ENCODE data around the gene B3GNT4. TPM values are rescaled to one million over a fixed set of nuclear protein-coding genes. Genes with fewer than 3 reads are reported as not detected.
A peak's percentile ranks its signal among the peaks of the same experiment; 100 is the strongest.

B3GNT4 gene
- total RNA-seq, 2 donors from 2014 or later: 0.69 to 1.7 TPM

- Histone ChIP-seq H3K36me3 (no peaks in the 10 kb centered on the region), H3K9ac (ENCODE audit: low read depth in 2 of 2, low read length in 2 of 2) (no peak overlapping the region), H3K27me3 (no peaks in the 10 kb centered on the region), H3K4me1 (no peaks in the 10 kb centered on the region), H3K9me3 (no peaks in the 10 kb centered on the region), H3K4me3 (peak overlapping the region; percentile 63), H3K27ac (no peak overlapping the region)
- intact Hi-C loops (cut with DNase I): no loop called here
- no peak for DNase-seq
- TF ChIP-seq, protein P1, sequence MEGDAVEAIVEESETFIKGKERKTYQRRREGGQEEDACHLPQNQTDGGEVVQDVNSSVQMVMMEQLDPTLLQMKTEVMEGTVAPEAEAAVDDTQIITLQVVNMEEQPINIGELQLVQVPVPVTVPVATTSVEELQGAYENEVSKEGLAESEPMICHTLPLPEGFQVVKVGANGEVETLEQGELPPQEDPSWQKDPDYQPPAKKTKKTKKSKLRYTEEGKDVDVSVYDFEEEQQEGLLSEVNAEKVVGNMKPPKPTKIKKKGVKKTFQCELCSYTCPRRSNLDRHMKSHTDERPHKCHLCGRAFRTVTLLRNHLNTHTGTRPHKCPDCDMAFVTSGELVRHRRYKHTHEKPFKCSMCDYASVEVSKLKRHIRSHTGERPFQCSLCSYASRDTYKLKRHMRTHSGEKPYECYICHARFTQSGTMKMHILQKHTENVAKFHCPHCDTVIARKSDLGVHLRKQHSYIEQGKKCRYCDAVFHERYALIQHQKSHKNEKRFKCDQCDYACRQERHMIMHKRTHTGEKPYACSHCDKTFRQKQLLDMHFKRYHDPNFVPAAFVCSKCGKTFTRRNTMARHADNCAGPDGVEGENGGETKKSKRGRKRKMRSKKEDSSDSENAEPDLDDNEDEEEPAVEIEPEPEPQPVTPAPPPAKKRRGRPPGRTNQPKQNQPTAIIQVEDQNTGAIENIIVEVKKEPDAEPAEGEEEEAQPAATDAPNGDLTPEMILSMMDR (IDR thresholded peaks at IDR 0.05): no peak
These were observed 19.9 kb upstream of the B3GNT4 start for GRCh38 chr12:122183588-122183940.

DNA sequence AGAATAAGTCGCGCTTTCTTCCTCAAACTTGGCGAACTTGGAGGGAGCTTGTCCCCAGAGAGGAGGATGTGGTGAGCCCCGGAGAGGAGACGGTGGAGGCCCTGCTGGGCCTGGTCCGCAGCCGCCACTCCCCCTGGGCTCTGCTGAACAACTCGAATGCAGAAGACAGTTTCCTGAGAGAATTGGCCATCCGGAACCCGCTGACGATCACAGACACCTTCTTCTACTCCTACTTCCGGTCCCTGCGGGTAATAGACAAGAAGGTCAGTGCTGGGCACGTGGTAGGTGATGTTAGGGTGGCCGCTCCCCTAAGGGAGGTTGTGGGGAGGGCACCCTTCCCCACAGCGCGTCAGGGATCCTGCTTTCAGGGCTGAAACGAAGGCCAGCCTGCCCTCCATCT lies 19.0 kb upstream of the B3GNT4 start:
- Histone ChIP-seq H3K27ac (no peak overlapping the region), H3K9me3 (no peaks in the 10 kb centered on the region), H3K4me3 (no peak overlapping the region), H3K9ac (ENCODE audit: low read depth in 2 of 2, low read length in 2 of 2) (no peak overlapping the region), H3K36me3 (no peaks in the 10 kb centered on the region), H3K4me1 (no peaks in the 10 kb centered on the region), H3K27me3 (no peaks in the 10 kb centered on the region)
- no peak for DNase-seq
- intact Hi-C loops (cut with DNase I): no loop called here
- TF ChIP-seq, protein P1 (IDR thresholded peaks at IDR 0.05): no peak

- no peaks in the 10 kb centered on the region for H3K9me3 ChIP-seq
- no peak for DNase-seq
- H3K27me3 ChIP-seq: no peaks in the 10 kb centered on the region
- H3K4me3 ChIP-seq: no peak overlapping the region
- H3K4me1 ChIP-seq: no peaks in the 10 kb centered on the region
- TF ChIP-seq, protein P1 (IDR thresholded peaks at IDR 0.05): no peak
- H3K9ac ChIP-seq (ENCODE audit: low read depth in 2 of 2, low read length in 2 of 2): no peak overlapping the region
- H3K27ac ChIP-seq: no peak overlapping the region
- intact Hi-C loops (cut with DNase I): loop anchor here (5.0 kb wide), 1 partner anchor 53 kb away; no protein-coding TSS in a partner anchor
- no peaks in the 10 kb centered on the region for H3K36me3 ChIP-seq
These were observed 18.4 kb upstream of the B3GNT4 start for GRCh38 chr12:122185079-122185478.

DNA sequence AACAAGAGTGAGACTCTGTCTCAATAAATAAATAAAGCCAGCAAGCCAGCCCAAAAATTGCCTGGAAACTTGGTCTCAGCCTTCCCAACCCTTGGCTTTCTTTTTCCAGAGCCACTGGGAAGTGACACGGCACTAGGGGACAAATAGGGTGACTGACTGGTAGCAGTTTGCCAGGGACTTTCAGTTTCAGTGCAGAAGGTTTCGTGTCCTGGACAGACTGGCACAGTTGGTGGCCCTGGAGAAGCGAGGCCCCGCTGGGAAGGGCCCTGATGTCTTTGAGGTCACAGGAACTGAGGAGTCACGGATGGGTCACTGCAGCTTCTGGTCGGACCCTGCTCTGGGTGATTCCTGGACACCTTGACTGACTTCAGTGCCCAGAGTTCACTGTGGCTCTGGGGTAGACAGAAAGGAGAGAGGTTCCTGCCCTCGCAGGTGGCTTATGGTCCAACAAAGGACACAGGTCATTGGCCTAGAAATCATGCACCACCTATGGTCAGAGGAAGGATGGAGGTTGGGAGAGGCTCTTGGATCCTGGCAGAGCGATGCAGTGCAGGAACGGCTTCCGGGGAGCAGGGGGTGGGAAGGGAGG lies 17.9 kb upstream of the B3GNT4 start:
- intact Hi-C loops (cut with DNase I): loop anchor here (5.0 kb wide), 1 partner anchor 53 kb away; no protein-coding TSS in a partner anchor
- Histone ChIP-seq H3K9ac (ENCODE audit: low read depth in 2 of 2, low read length in 2 of 2) (no peak overlapping the region), H3K27ac (no peak overlapping the region), H3K27me3 (no peaks in the 10 kb centered on the region), H3K4me3 (no peak overlapping the region), H3K4me1 (no peaks in the 10 kb centered on the region), H3K36me3 (no peaks in the 10 kb centered on the region), H3K9me3 (no peaks in the 10 kb centered on the region)
- DNase-seq: no peak
- TF ChIP-seq, protein P1 (IDR thresholded peaks at IDR 0.05): no peak

GRCh38 chr12:122187466-122187865 lies 16.0 kb upstream of the B3GNT4 start:
- intact Hi-C loops (cut with DNase I): loop anchor here (5.0 kb wide), 1 partner anchor 55 kb away; no protein-coding TSS in a partner anchor
- Histone ChIP-seq H3K36me3 (no peaks in the 10 kb centered on the region), H3K27ac (no peak overlapping the region), H3K27me3 (no peaks in the 10 kb centered on the region), H3K4me3 (no peak overlapping the region), H3K9ac (ENCODE audit: low read depth in 2 of 2, low read length in 2 of 2) (no peak overlapping the region), H3K9me3 (no peaks in the 10 kb centered on the region), H3K4me1 (no peaks in the 10 kb centered on the region)
- TF ChIP-seq, protein P1 (IDR thresholded peaks at IDR 0.05): no peak
- DNase-seq: no peak
